ENCODE measurements around the gene SPTBN4. TPM values are rescaled to one million over a fixed set of nuclear protein-coding genes. Genes with fewer than 3 reads are reported as not detected.

The SPTBN4 gene
- total and polyA plus RNA-seq, 2 donors (not counting 1 experiment from before 2014, with no cell fraction given) = 0.03 to 0.67 TPM

DNA sequence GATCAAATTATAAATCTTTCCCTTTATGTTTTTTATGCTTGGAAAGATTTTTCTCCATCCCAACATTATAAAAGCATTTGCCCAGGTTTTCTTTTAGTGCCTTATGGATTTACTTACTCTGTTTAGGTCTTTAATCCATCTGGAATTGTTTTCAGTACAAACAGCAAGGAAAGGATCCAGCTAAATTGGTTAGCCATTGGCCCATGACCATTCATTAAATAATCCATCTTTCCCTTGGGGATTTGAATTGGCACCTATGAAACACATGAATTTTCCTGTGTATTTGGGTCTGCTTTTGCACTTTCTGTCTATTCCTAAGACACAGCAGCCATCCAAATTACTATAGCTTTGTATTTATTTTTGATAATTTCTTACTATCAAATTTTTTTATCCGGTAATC is 81.0 kb downstream of the SPTBN4 start:
- POLR2A ChIA-PET = no interaction called here
- CTCF ChIA-PET = interaction anchor here (0.6 to 3.4 kb wide), 7 partner anchors 16 to 329 kb away, joined by 3 to 22 read pairs (median 3); no protein-coding TSS in a partner anchor

More for the DNA sequence above, 81.0 kb downstream of the SPTBN4 start:
- H3K27me3 ChIP-seq (replicated peaks in 1 of 4; ENCODE audit: control extremely low read depth in 1 of 4, control insufficient read depth in 3 of 4, insufficient read depth in 4 of 4, low read length in 3 of 4) = peaks cover 0 to 37% (median 24%) of the 10 kb centered on the region in 4 experiments
- peaks cover 2% of the 10 kb centered on the region for H3K9me3 Mint-ChIP-seq (ENCODE audit: insufficient read depth)
- ATAC-seq (ENCODE audit: low read depth) (no peak), DNase-seq (no peak)
- no peak overlapping the region for H3K4me3 Mint-ChIP-seq
- H3K4me1 ChIP-seq (ENCODE audit: control insufficient read depth in 2 of 2, insufficient read depth in 2 of 2, low read length in 2 of 2) = peaks cover 4% of the 10 kb centered on the region in 2 donors
- H3K27ac ChIP-seq (ENCODE audit: low read length in 2 of 2) = no peak overlapping the region
- intact Hi-C loops (cut with micrococcal nuclease) = loop anchor here (5.0 kb wide), 1 partner anchor 84 kb away; no protein-coding TSS in a partner anchor
- H3K27me3 Mint-ChIP-seq = peaks cover 41% of the 10 kb centered on the region
- H3K9me3 ChIP-seq (ENCODE audit: control extremely low read depth in 1 of 3, control insufficient read depth in 2 of 3, insufficient read depth in 1 of 3, low read length in 2 of 3) = peaks cover 0 to 12% (median 5%) of the 10 kb centered on the region in 3 donors
- peaks cover 10% of the 10 kb centered on the region for H3K4me1 Mint-ChIP-seq
- no peaks in the 10 kb centered on the region for H4K20me1 ChIP-seq (ENCODE audit: control insufficient read depth, insufficient read depth, low read length, poor library complexity, severe bottlenecking)
- H3K4me3 ChIP-seq (ENCODE audit: control extremely low read depth in 1 of 5, extremely low read depth in 1 of 5, insufficient read depth in 1 of 5, low read depth in 2 of 5, low read length in 4 of 5) = no peak overlapping the region
- H3K9ac ChIP-seq (ENCODE audit: low read length) = no peak overlapping the region
- TF ChIP-seq, protein P1, sequence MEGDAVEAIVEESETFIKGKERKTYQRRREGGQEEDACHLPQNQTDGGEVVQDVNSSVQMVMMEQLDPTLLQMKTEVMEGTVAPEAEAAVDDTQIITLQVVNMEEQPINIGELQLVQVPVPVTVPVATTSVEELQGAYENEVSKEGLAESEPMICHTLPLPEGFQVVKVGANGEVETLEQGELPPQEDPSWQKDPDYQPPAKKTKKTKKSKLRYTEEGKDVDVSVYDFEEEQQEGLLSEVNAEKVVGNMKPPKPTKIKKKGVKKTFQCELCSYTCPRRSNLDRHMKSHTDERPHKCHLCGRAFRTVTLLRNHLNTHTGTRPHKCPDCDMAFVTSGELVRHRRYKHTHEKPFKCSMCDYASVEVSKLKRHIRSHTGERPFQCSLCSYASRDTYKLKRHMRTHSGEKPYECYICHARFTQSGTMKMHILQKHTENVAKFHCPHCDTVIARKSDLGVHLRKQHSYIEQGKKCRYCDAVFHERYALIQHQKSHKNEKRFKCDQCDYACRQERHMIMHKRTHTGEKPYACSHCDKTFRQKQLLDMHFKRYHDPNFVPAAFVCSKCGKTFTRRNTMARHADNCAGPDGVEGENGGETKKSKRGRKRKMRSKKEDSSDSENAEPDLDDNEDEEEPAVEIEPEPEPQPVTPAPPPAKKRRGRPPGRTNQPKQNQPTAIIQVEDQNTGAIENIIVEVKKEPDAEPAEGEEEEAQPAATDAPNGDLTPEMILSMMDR (IDR thresholded peaks at IDR 0.05) = no peak
- TF ChIP-seq EZH2 (IDR thresholded peaks at IDR 0.05; ENCODE audit: borderline replicate concordance, insufficient read depth, low read depth, low read length, poor library complexity, severe bottlenecking) = no peak
- H3K27ac Mint-ChIP-seq = no peak overlapping the region
- no peaks in the 10 kb centered on the region for H3K36me3 ChIP-seq (replicated peaks in 1 of 2; ENCODE audit: control extremely low read depth in 1 of 2, control insufficient read depth in 1 of 2, extremely low read depth in 1 of 2, insufficient read depth in 2 of 2, low read length in 1 of 2)
- no peaks in the 10 kb centered on the region for H3K79me2 ChIP-seq (ENCODE audit: control insufficient read depth, insufficient read depth, low read length)
- no peak overlapping the region for H2AFZ ChIP-seq (ENCODE audit: insufficient read depth, low read depth, low read length, poor library complexity, severe bottlenecking)
- WGBS (ENCODE audit: insufficient coverage) = no CpG with 5 or more reads among the region's 1 CpG
- H3K4me2 ChIP-seq (replicated peaks; ENCODE audit: low read depth, low read length, poor library complexity, severe bottlenecking) = no peak overlapping the region

Data from B cell (primary cell).